Measurements from ENCODE around the gene CPPED1. TPM values are rescaled to one million over a fixed set of nuclear protein-coding genes. Genes with fewer than 3 reads are reported as not detected.

The CPPED1 gene
- total and polyA plus RNA-seq, 10 of the 15 experiments (the other 5 are each of a cell fraction or from before 2014, with no cell fraction given): 7.1 to 39.0 (median 16.0) TPM

DNA sequence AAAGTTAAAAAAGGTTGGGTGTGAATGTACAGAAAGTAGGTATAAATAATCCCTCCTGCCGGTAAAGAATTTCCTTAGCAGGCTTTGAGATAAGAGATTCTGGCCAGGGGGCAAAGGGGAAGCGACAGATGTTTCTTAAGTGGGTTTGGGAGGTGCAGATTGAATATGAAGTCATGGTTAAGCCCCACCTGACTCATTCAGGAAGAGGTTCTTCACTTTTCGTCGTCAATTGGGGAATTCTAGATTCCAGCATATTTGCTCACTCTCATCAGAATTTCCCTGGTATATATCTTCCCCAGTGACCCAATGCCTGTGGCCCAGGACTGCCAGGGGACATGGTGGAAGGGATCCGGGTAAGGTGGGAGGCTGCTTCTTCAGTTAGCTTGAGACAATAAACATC lies 127.8 kb downstream of the CPPED1 start (continued):
- TF ChIP-seq, protein P1, sequence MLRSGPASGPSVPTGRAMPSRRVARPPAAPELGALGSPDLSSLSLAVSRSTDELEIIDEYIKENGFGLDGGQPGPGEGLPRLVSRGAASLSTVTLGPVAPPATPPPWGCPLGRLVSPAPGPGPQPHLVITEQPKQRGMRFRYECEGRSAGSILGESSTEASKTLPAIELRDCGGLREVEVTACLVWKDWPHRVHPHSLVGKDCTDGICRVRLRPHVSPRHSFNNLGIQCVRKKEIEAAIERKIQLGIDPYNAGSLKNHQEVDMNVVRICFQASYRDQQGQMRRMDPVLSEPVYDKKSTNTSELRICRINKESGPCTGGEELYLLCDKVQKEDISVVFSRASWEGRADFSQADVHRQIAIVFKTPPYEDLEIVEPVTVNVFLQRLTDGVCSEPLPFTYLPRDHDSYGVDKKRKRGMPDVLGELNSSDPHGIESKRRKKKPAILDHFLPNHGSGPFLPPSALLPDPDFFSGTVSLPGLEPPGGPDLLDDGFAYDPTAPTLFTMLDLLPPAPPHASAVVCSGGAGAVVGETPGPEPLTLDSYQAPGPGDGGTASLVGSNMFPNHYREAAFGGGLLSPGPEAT (IDR thresholded peaks at IDR 0.05; ENCODE audit: low read depth): no peak
- no peak for TF ChIP-seq ZBTB33 (IDR thresholded peaks at IDR 0.05)
- no peak for TF ChIP-seq POLR2AphosphoS2 (IDR thresholded peaks at IDR 0.05; ENCODE audit: low read depth, low read length)
- no peak for TF ChIP-seq ZNF24 (IDR thresholded peaks at IDR 0.05)
- no peak for TF ChIP-seq POLR2A (IDR thresholded peaks at IDR 0.05; ENCODE audit: low read depth, low read length)
- TF ChIP-seq POLR2AphosphoS5 (IDR thresholded peaks at IDR 0.05; ENCODE audit: low read length): no peak
- no peak for TF ChIP-seq NR2F1 (conservative IDR thresholded peaks at IDR 0.05)
- TF ChIP-seq RCOR1 (conservative IDR thresholded peaks at IDR 0.05; ENCODE audit: low read depth, low read length): no peak
- TF ChIP-seq CBX5 (IDR thresholded peaks at IDR 0.05; ENCODE audit: low read depth): no peak
- TF ChIP-seq ESRRA (IDR thresholded peaks at IDR 0.05; ENCODE audit: low read length): no peak
- TF ChIP-seq PKNOX1 (IDR thresholded peaks at IDR 0.05): no peak
- TF ChIP-seq MYC (IDR thresholded peaks at IDR 0.05; ENCODE audit: insufficient read depth, insufficient read length, insufficient replicate concordance, low read length, severe bottlenecking): no peak
